Measurements from ENCODE around the gene HDGF.

GRCh38 chr1:156752843-156753482 lies 1.5 kb upstream of the HDGF start:
- TF ChIP-seq CTCF (conservative IDR thresholded peaks at IDR 0.05; ENCODE audit: low read depth in 2 of 2) (no peak), POLR2AphosphoS5 (IDR thresholded peaks at IDR 0.05; ENCODE audit: low read depth) (no peak), ZNF114 (CRISPR knock-in tag; IDR thresholded peaks at IDR 0.05) (no peak), EZH2 (IDR thresholded peaks at IDR 0.05; ENCODE audit: low read depth, unreplicated experiment) (no peak), EZH2phosphoT487 (IDR thresholded peaks at IDR 0.05; ENCODE audit: unreplicated experiment) (no peak), REST (IDR thresholded peaks at IDR 0.05; ENCODE audit: unreplicated experiment) (no peak), ETS1 (IDR thresholded peaks at IDR 0.05) (no peak), JUNB (IDR thresholded peaks at IDR 0.05; ENCODE audit: unreplicated experiment) (no peak), ZNF331 (CRISPR knock-in tag; IDR thresholded peaks at IDR 0.05; ENCODE audit: low read depth) (no peak), CREB1 (CRISPR knock-in tag; IDR thresholded peaks at IDR 0.05; ENCODE audit: low read depth) (no peak), NANOG (IDR thresholded peaks at IDR 0.05; ENCODE audit: borderline replicate concordance) (no peak), STAT1 (IDR thresholded peaks at IDR 0.05; ENCODE audit: unreplicated experiment) (no peak)

All from GM23338 (cell line).